ENCODE results near the gene HAS3.

Gene HAS3

DNA sequence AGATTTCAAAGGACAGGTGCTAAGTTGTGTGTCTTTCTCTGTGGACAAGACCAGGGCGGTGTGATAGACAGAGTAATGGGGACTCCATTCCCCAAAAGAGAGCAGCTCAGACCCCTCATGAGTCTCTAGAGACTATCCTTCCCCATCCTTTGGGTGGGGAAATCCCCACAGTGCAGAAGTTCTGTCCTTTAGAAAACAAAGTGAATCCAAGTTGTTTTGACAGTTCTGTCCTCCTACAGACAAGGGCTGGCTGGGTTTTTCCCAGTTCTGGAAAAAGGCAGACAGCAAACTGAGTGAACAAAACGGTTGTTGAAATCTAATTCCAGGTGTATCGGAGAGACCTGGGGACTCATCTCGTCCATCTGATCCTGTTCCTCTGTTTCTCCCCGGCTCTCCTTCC lies 11.0 kb upstream of the HAS3 start:
- H3K27me3 ChIP-seq (ENCODE audit: control insufficient read depth, insufficient read depth, low read length): no peaks in the 10 kb centered on the region
- no peaks in the 10 kb centered on the region for H3K9me3 ChIP-seq (ENCODE audit: control insufficient read depth, insufficient read depth, low read depth, low read length)
- H3K27ac ChIP-seq (ENCODE audit: low read depth, low read length): no peak overlapping the region
- H3K4me1 ChIP-seq (ENCODE audit: control insufficient read depth, insufficient read depth, low read length): peaks cover 27% of the 10 kb centered on the region
- no peak overlapping the region for H3K4me3 ChIP-seq (ENCODE audit: low read depth, low read length)
- H3K36me3 ChIP-seq (ENCODE audit: control insufficient read depth, insufficient read depth, low read length): no peaks in the 10 kb centered on the region
- H3K9ac ChIP-seq (ENCODE audit: low read length): no peak overlapping the region

DNA sequence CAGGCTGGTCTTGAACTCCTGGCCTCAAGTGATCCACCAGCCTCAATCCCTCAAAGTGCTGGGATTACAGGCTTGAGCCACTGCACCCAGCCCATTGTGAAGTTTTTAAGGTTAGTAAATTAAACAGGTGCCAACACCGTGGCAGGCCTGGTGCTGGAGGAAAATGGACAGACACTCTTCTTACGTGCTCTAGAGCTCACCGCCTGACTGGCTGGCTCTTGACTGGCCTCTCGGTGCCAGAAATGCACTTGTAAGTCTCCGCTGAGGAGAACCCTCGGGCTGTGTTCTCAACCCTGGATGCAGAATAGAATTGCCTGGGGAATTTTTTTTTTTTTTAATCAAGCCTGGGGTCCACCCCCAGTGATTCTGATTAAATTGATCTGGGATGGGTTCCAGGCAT lies 10.3 kb upstream of the HAS3 start:
- Histone ChIP-seq H3K4me1 (ENCODE audit: control insufficient read depth, insufficient read depth, low read length) (peaks cover 24% of the 10 kb centered on the region), H3K27me3 (ENCODE audit: control insufficient read depth, insufficient read depth, low read length) (no peaks in the 10 kb centered on the region), H3K4me3 (ENCODE audit: low read depth, low read length) (no peak overlapping the region), H3K9ac (ENCODE audit: low read length) (no peak overlapping the region), H3K9me3 (ENCODE audit: control insufficient read depth, insufficient read depth, low read depth, low read length) (no peaks in the 10 kb centered on the region), H3K36me3 (ENCODE audit: control insufficient read depth, insufficient read depth, low read length) (no peaks in the 10 kb centered on the region), H3K27ac (ENCODE audit: low read depth, low read length) (no peak overlapping the region)

DNA sequence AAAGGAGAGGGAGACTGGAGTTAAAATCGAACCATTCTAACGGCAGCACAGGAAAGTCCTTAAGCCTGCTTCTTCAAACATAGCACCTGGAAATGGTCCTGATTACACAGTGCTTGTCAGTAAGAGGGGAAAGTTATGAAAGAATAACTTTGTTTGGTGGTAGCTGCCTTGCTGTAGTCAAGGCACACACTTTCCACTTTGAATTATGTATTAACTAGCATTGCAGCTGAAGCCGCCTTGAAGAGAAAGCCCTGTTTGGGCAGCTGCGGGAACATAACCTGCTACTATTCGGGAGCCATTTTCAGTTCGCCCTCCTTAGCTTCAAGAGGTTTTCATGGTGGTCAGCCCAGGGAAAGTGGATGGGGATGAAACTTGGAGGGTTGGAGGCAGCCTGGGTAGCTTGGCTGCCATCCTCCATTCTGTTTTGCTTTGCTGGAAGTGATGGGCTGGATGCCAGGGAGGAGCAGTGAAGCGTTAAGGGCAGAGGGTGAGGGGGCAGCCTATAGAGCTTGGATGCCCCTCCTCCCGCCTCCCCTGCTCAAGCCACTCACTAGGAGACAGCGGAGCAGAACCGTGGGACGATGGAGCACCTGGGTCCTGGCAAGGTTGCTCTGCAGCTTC lies 5.3 kb upstream of the HAS3 start:
- no peak overlapping the region for H3K9ac ChIP-seq (ENCODE audit: low read length)
- H3K4me3 ChIP-seq (ENCODE audit: low read depth, low read length): no peak overlapping the region
- H3K9me3 ChIP-seq (ENCODE audit: control insufficient read depth, insufficient read depth, low read depth, low read length): no peaks in the 10 kb centered on the region
- no peaks in the 10 kb centered on the region for H3K27me3 ChIP-seq (ENCODE audit: control insufficient read depth, insufficient read depth, low read length)
- H3K4me1 ChIP-seq (ENCODE audit: control insufficient read depth, insufficient read depth, low read length): peaks cover 33% of the 10 kb centered on the region
- H3K27ac ChIP-seq (ENCODE audit: low read depth, low read length): no peak overlapping the region
- H3K36me3 ChIP-seq (ENCODE audit: control insufficient read depth, insufficient read depth, low read length): no peaks in the 10 kb centered on the region

GRCh38 chr16:69106491-69107315 lies 1.2 kb downstream of the HAS3 start:
- H3K9me3 ChIP-seq (ENCODE audit: control insufficient read depth, insufficient read depth, low read depth, low read length): no peaks in the 10 kb centered on the region
- H3K27ac ChIP-seq (ENCODE audit: low read depth, low read length): peak overlapping the region; percentile 35; the same call in 1 of the 2 replicates
- H3K9ac ChIP-seq (ENCODE audit: low read length): peak overlapping the region; percentile 70
- peak overlapping the region; percentile 85 for H3K4me3 ChIP-seq (ENCODE audit: low read depth, low read length)
- H3K4me1 ChIP-seq (ENCODE audit: control insufficient read depth, insufficient read depth, low read length): peaks cover 27% of the 10 kb centered on the region
- H3K36me3 ChIP-seq (ENCODE audit: control insufficient read depth, insufficient read depth, low read length): peaks cover 25% of the 10 kb centered on the region
- peaks cover 9% of the 10 kb centered on the region; the same call in 1 of the 2 replicates for H3K27me3 ChIP-seq (ENCODE audit: control insufficient read depth, insufficient read depth, low read length)

- Histone ChIP-seq H3K4me1 (ENCODE audit: control insufficient read depth, insufficient read depth, low read length) (peaks cover 21% of the 10 kb centered on the region), H3K27me3 (ENCODE audit: control insufficient read depth, insufficient read depth, low read length) (peaks cover 9% of the 10 kb centered on the region; the same call in 1 of the 2 replicates), H3K27ac (ENCODE audit: low read depth, low read length) (peak overlapping the region; percentile 39; the same call in 1 of the 2 replicates), H3K36me3 (ENCODE audit: control insufficient read depth, insufficient read depth, low read length) (peaks cover 32% of the 10 kb centered on the region), H3K9ac (ENCODE audit: low read length) (peak overlapping the region; percentile 70), H3K9me3 (ENCODE audit: control insufficient read depth, insufficient read depth, low read depth, low read length) (no peaks in the 10 kb centered on the region), H3K4me3 (ENCODE audit: low read depth, low read length) (peak overlapping the region; percentile 85)
These were observed 2.0 kb downstream of the HAS3 start for GRCh38 chr16:69107316-69107962.

GRCh38 chr16:69108064-69108904 lies 2.8 kb downstream of the HAS3 start:
- peaks cover 39% of the 10 kb centered on the region for H3K36me3 ChIP-seq (ENCODE audit: control insufficient read depth, insufficient read depth, low read length)
- peak overlapping the region; percentile 70 for H3K9ac ChIP-seq (ENCODE audit: low read length)
- no peaks in the 10 kb centered on the region for H3K9me3 ChIP-seq (ENCODE audit: control insufficient read depth, insufficient read depth, low read depth, low read length)
- H3K4me1 ChIP-seq (ENCODE audit: control insufficient read depth, insufficient read depth, low read length): peaks cover 16% of the 10 kb centered on the region
- 0 out of 2 replicates have a peak overlapping the region, but pooled peaks have one; percentile 39 for H3K27ac ChIP-seq (ENCODE audit: low read depth, low read length)
- H3K4me3 ChIP-seq (ENCODE audit: low read depth, low read length): peak overlapping the region; percentile 85
- H3K27me3 ChIP-seq (ENCODE audit: control insufficient read depth, insufficient read depth, low read length): peaks cover 9% of the 10 kb centered on the region; the same call in 1 of the 2 replicates

DNA sequence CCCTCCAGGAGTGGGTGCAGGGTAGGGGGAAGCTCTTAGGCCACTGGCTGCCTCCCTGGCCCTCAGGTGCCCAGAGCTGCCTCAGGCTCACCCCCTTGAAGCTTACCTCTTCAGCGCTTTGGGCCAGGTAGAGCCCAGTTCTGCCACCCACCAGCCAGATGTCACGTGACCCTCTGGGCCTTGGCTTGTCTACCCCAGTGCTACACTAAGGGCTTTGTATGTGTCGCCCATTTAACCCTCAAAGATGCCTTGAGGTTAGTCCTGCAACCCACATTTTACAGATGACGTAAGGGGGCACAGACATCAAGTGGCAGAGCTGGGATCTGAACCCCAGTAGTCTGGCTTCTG lies 3.4 kb downstream of the HAS3 start:
- Histone ChIP-seq H3K36me3 (ENCODE audit: control insufficient read depth, insufficient read depth, low read length) (peaks cover 45% of the 10 kb centered on the region), H3K27ac (ENCODE audit: low read depth, low read length) (no peak overlapping the region), H3K9ac (ENCODE audit: low read length) (no peak overlapping the region), H3K4me3 (ENCODE audit: low read depth, low read length) (peak overlapping the region; percentile 85), H3K9me3 (ENCODE audit: control insufficient read depth, insufficient read depth, low read depth, low read length) (no peaks in the 10 kb centered on the region), H3K4me1 (ENCODE audit: control insufficient read depth, insufficient read depth, low read length) (peaks cover 16% of the 10 kb centered on the region), H3K27me3 (ENCODE audit: control insufficient read depth, insufficient read depth, low read length) (peaks cover 9% of the 10 kb centered on the region; the same call in 1 of the 2 replicates)

DNA sequence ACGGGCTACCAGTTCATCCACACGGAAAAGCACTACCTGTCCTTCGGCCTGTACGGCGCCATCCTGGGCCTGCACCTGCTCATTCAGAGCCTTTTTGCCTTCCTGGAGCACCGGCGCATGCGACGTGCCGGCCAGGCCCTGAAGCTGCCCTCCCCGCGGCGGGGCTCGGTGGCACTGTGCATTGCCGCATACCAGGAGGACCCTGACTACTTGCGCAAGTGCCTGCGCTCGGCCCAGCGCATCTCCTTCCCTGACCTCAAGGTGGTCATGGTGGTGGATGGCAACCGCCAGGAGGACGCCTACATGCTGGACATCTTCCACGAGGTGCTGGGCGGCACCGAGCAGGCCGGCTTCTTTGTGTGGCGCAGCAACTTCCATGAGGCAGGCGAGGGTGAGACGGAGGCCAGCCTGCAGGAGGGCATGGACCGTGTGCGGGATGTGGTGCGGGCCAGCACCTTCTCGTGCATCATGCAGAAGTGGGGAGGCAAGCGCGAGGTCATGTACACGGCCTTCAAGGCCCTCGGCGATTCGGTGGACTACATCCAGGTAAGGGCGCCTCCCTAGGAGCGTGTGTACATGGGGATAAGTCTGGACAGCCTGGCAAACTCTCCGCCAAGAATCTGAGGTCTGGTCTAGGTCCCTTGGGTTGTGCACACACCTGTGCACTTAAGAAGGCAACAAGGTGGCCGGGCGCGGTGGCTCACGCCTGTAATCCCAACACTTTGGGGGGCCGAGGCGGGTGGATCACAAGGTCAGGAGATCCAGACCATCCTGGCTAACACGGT lies 4.2 kb downstream of the HAS3 start:
- no peak overlapping the region for H3K27ac ChIP-seq (ENCODE audit: low read depth, low read length)
- peaks cover 53% of the 10 kb centered on the region for H3K36me3 ChIP-seq (ENCODE audit: control insufficient read depth, insufficient read depth, low read length)
- H3K9me3 ChIP-seq (ENCODE audit: control insufficient read depth, insufficient read depth, low read depth, low read length): no peaks in the 10 kb centered on the region
- H3K4me1 ChIP-seq (ENCODE audit: control insufficient read depth, insufficient read depth, low read length): peaks cover 16% of the 10 kb centered on the region
- H3K4me3 ChIP-seq (ENCODE audit: low read depth, low read length): no peak overlapping the region
- peaks cover 9% of the 10 kb centered on the region; the same call in 1 of the 2 replicates for H3K27me3 ChIP-seq (ENCODE audit: control insufficient read depth, insufficient read depth, low read length)
- no peak overlapping the region for H3K9ac ChIP-seq (ENCODE audit: low read length)

DNA sequence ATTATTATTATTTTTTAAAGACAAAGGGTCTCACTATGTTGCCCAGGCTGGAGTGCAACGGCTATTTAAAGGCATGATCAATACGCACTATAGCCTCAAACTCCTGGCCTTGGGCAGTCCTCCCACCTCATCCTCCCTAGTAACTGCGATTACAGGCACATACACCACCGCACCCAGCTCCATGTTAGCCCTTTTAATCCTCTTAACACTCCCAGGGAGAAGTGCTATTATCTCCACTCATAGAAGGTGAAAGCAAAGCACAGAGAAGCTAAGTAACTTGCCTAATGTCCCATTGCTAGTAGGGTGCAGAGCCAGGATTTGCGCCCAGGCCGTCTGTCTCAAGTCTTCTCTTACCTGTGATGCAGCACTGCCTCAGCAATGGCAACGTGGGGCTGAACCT lies 5.0 kb downstream of the HAS3 start:
- Histone ChIP-seq H3K36me3 (ENCODE audit: control insufficient read depth, insufficient read depth, low read length) (peaks cover 60% of the 10 kb centered on the region), H3K27ac (ENCODE audit: low read depth, low read length) (no peak overlapping the region)

More for the DNA sequence above, 5.0 kb downstream of the HAS3 start:
- Histone ChIP-seq H3K4me3 (ENCODE audit: low read depth, low read length) (no peak overlapping the region), H3K27me3 (ENCODE audit: control insufficient read depth, insufficient read depth, low read length) (peaks cover 9% of the 10 kb centered on the region; the same call in 1 of the 2 replicates), H3K9ac (ENCODE audit: low read length) (no peak overlapping the region), H3K4me1 (ENCODE audit: control insufficient read depth, insufficient read depth, low read length) (peaks cover 12% of the 10 kb centered on the region), H3K9me3 (ENCODE audit: control insufficient read depth, insufficient read depth, low read depth, low read length) (no peaks in the 10 kb centered on the region)
